ENCODE measurements around the gene ACTR3C.
"Not testable (repeated sequence)": the region's sequence is repeated elsewhere in the genome, so short reads cannot be mapped to it uniquely, and the experiment has no call there.

ACTR3C gene

GRCh38 chr7:150312649-150313366 lies 10.5 kb downstream of the ACTR3C start:
- DNase-seq (ENCODE audit: low spot score), result peak; percentile 92

DNA sequence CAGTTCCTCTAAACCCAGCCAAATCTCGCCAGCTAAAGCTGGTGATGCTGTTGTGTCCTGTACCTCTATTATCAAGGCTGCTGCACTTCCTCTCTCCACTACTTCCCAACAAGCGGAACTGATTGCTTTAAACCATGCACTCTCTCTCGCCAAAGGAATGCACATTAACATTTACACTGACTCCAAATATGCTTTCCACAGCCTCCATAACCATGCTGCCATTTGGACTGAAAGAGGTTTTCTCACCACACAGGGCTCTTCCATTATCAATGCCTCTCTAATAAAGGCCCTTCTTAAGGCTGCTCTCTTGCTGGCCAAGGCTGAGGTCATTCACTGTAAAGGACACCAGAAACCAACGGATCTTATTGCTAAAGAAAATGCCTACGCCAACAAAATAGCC lies 11.6 kb downstream of the ACTR3C start:
- DNase-seq (ENCODE audit: low spot score), result peak; percentile 73

DNA sequence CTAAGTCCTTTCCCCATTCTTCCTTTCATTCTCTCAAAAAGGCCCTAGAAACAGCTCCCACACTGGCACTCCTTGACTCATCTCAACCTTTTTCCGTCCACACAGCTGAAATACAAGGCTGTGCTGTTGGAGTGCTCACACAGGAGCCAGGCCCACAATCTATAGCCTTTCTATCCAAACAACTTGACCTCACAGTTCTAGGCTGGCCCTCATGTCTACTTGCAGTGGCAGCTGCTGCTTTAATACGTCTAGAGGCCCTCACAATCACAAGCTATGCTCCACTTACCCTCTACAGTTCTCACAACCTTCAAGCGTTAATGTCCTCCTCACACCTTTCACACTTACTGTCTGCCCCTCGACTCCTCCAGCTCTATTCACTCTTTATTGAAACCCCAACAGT lies 12.2 kb downstream of the ACTR3C start:
- no peak for DNase-seq (ENCODE audit: low spot score)

DNA sequence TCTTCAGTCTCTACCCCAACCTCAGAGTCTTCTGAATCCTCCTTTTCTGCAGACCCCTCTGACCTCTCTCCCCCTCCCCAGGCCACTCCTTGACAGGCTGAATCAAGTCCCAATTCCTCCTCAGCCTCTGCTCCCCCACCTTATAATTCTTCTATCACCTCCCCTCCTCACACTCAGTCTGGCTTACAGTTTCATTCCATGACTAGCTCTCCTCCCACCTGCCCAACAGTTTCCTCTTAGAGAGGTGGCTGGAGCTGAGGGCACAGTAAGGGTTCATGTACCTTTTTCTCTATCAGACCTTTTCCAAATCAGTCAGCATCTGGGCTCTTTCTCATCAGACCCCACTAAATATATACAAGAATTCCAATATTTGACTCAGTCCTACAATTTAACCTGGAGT lies 14.8 kb downstream of the ACTR3C start:
- DNase-seq (ENCODE audit: low spot score), result no peak

DNA sequence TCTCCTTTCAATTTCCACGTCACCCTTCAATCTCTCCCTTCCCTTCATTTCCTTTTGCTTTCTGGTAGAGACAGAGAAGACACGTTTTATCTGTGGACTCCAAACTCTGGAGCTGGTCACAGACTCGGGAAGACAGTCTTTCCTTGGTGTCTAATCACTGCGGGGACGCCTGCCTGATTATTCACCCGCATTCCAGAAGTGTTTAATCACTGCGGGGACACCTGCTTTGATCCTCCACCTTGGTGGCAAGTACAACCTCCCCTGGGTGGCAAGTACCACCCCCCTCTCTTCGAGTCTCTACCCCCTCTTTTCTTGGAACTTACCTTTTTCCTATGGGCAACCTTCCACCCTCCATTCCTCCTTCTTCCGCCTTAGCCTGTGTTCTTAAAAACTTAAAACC lies 15.4 kb downstream of the ACTR3C start:
- peak; percentile 87 for DNase-seq (ENCODE audit: low spot score)

DNA sequence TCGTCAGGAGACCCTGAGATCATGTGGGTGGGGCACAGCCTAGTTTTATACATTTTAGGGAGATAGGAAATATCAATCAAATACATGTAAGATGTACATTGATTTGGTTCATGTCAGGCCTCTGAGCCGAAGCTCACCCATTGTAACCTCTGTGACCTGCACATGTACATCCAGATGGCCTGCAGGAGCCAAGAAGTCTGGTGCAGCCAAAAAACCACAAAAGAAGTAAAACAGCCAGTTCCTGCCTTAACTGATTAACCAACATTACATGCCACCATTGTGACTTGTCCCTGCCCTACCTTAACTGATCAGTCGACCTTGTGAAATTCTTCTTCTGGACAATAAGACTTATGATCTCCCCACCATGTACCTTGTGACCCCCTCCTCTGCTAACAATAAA lies 16.2 kb downstream of the ACTR3C start:
- peak; percentile 69 for DNase-seq (ENCODE audit: low spot score)

GRCh38 chr7:150306377-150306776 lies 17.0 kb downstream of the ACTR3C start:
- not testable (repeated sequence) for DNase-seq (ENCODE audit: low spot score)

DNA sequence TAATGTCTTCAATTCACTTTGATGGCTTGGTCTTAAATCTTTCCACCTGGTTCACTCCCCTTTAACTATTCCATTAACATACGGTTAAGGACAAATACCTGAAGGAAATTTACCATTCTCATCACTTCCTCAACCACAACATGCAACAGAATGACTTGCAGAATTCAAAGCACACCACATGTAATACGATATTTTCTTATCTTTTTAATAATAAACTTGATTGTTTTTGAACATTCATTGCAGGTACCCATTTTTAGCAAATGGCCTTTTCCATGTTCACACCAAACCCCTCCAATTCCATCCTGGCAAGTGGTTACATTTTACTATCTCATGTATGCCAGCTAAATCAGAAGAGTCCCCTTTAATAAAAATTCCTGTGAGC lies 17.5 kb downstream of the ACTR3C start:
- not testable (repeated sequence) for DNase-seq (ENCODE audit: low spot score)

GRCh38 chr7:150305259-150305902 lies 18.0 kb downstream of the ACTR3C start:
- not testable (repeated sequence) for DNase-seq (ENCODE audit: low spot score)

GRCh38 chr7:150304499-150305258 lies 18.7 kb downstream of the ACTR3C start:
- DNase-seq (ENCODE audit: low spot score), result not testable (repeated sequence)

GRCh38 chr7:150302908-150303310 lies 20.4 kb downstream of the ACTR3C start:
- peak; percentile 98 for DNase-seq (ENCODE audit: low spot score)

GRCh38 chr7:150297978-150298377 lies 25.4 kb downstream of the ACTR3C start:
- not testable (repeated sequence) for DNase-seq (ENCODE audit: low spot score)

- not testable (repeated sequence) for DNase-seq (ENCODE audit: low spot score)
Measured at GRCh38 chr7:150296802-150297201, 26.5 kb downstream of the ACTR3C start.

DNA sequence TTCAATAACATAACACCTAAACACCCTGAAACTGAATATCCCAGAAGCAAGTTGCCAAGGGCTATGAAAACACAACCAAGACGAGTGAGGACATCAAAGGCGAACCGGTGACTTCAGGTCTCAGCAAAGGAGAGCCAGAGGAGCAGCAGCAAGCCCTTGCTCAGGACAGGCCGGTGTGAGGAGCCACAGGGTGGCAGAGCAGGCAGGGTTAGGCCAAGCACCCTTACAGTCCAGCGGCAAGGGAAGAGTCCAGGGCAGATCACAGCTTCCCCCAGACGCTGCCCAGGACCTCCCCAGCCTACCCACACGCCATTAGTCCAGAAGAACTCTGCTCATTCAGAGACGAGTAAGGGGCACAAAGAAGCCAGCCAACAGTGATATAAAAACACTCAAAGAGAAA lies 27.7 kb downstream of the ACTR3C start:
- not testable (repeated sequence) for DNase-seq (ENCODE audit: low spot score)

DNA sequence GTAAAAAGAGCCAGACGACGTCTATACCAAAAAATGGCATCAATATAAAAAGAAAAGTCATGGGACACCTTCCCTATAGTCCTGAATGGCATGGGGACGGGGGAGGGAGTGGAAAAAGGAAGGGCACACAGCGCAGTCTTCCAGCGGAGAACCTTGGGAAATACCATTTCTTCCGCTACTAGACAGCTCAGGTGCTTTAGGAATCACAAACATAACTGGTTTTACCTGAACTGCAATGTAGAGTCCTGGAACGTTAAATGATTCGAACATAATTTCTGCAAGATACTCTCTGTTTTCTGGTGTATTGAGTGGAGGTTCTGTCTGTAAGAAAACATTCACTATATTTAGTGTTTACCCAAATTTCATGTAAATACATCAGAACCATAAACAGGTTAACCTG lies 28.3 kb downstream of the ACTR3C start:
- DNase-seq (ENCODE audit: low spot score), result not testable (repeated sequence)

GRCh38 chr7:150290317-150290716 lies 33.0 kb downstream of the ACTR3C start:
- not testable (repeated sequence) for DNase-seq (ENCODE audit: low spot score)

DNA sequence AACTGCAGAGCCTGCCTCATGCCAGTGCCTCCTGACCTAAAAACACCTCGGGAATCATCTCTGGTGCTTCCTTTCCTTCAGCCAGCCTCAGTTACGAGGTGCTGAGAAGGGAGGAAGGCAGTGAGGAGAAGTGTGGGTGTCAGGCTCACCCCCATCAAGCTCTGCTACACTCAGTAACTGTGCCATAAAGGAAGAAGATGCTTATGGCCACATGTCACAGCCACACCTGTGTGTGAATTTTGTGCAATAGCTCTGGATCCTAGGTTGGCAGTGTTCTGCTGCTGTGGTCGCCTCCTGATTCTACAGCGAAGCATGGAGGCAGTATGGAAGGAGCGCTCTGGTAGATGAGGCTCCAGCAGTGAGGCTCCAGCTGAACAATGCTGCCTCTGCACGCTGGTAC lies 34.5 kb downstream of the ACTR3C start:
- not testable (repeated sequence) for DNase-seq (ENCODE audit: low spot score)

- DNase-seq (ENCODE audit: low spot score), result not testable (repeated sequence)
Measured at GRCh38 chr7:150287815-150288214, 35.5 kb downstream of the ACTR3C start.

DNA sequence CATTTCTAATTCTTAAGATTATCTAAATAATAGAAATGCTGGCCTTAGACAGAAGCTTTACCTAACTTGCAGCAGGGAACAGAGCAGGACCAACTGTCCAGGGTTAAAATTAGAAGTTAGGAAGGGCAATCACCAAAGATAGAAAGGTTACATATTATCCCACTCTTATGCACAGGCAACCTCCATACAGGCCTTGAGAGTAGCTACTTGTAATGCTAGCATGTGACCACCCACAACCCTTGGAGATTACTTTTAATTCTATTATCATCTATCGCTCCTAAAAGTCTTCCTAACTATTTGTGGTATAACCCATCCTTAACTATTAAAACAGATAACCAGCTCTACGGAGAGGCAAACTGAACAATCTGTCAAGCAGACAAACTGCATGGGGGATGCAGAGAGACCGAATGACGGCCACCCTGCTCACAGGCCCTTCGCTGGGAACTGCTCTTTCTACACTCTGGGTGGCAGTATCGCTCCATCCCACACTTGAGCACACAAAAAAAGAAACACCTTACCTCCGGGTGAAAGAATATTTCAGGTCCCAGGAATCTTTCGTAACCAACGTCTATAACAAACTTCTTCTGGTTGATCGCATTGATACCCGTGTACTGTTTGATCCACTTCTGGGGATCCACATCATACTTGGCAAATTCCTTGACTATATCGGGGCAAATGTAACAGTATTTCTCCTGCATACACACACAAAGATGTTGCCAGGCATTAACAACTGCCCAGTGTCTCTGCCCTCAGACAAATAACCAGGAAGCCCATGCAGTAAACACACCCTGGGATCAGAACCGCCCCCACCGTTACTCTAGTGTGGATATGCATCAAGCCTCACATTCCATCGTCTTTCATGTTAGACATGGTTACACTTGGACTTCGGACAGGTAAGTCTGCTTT lies 37.2 kb downstream of the ACTR3C start:
- peak; percentile 47 for DNase-seq (ENCODE audit: low spot score)

DNA sequence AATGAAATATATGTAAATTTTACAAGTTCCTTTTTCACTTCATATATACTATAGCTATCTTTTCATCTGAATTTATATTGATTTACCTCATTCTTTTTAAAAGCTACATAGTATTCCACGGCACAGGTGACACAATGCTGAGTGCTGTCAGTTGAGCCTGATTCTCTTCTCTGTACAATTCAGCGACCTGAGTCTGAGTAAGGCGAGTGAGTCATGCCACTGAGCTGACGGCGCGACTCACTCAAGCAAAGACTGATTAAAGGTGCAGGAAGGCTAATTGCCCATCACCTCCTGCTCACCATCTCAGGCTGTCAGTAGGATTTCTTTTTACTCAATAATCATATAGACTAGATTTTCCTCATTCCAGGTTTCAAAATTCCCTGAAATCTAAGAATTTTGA lies 39.7 kb downstream of the ACTR3C start:
- DNase-seq (ENCODE audit: low spot score), result peak; percentile 26

GRCh38 chr7:150283111-150283510 lies 40.2 kb downstream of the ACTR3C start:
- DNase-seq (ENCODE audit: low spot score), result not testable (repeated sequence)

Measured in kidney tubule cell (primary cell).